Measurements from ENCODE around the gene PLVAP.

The PLVAP gene

GRCh38 chr19:17333611-17334413 is 43.3 kb downstream of the PLVAP start:
- DNase-seq: peak in 1 of 3 experiments; percentile 51

DNA sequence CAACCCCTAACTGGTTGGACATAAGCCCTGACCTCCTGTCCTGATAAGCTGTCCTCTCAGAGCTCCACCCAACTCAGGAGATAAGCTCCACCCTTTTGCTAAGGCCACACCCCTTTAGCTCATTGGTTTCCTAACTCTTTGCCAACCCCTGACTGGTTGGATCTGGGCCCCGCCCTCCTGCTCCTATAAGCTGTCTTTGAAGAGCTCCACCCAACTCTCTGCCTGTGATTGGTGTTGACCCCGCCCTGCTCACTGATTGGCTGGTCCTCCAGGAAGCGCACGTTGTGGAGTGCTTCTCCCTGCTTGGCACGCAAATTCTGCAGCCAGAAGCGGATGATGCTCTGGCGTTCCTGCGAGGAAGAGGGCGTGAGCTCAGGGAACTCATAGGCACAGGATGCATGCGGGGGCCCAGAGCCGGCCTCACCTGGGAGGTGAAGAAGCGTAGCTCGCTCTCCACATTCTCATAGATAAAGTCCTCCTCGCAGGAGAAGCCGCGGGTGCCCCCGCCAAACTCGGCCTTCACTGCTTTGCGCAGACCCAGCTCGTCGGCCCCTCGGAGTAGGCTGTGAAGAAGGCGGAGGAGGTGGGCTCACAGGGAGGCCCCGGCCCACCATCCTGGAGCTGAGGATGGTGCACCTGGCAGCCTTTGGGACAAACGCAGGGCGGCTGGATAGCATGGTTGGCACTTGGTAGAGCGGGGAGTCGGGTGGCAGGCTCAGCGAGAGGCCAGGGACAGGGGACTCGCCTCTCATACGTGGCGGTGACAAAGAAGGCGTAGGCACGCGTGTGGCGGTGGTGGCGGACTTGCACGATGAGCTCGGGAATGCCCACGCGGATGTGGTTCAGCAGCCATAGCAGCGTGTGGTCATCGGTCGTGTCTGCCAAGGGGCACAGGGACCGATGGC is 44.2 kb downstream of the PLVAP start:
- peak in 2 of 3 experiments; percentile 14 to 66 for DNase-seq

GRCh38 chr19:17332360-17332676 is 44.8 kb downstream of the PLVAP start:
- no peak for DNase-seq

- DNase-seq: no peak
These were observed 46.0 kb downstream of the PLVAP start for GRCh38 chr19:17331045-17331558.

DNA sequence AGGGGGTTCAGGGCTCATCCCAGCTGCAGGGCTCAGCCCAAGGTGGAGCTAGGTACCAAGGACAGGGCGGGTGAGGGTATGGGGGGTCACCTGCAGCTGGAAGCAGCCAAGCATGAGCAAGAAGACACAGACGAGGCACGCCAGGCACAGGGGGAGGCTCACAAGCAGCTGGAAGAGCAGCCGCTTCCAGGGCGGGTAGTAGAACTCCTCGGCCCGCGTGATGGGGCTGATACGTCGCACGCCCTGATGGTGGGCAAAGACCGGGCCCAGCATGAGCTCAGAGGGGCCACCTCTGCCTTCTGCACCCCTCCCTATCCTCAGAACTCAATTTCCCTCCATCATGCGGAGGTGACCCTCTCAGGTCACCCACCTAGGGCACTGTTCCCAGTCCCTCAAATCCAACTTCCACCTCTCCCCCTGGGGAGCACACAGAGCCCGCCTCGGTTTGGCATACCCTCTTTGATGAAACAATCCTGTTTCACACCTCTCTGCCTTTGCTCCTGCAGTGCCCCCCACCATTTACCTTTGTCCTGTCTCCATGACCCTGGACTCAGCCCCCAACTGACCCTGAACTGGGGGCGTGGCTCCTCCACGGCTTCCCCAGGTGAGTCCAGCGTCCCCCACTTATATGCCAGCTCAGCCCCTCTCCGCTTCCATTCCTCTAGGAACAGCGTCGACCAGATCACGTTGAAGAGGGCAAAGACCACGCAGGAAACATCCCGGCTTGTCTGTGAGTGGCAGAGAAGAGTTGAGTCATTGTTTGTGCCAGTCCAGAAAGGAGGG is 46.7 kb downstream of the PLVAP start:
- DNase-seq: no peak

- DNase-seq: no peak
These were observed 47.5 kb downstream of the PLVAP start for GRCh38 chr19:17329366-17330261.

DNA sequence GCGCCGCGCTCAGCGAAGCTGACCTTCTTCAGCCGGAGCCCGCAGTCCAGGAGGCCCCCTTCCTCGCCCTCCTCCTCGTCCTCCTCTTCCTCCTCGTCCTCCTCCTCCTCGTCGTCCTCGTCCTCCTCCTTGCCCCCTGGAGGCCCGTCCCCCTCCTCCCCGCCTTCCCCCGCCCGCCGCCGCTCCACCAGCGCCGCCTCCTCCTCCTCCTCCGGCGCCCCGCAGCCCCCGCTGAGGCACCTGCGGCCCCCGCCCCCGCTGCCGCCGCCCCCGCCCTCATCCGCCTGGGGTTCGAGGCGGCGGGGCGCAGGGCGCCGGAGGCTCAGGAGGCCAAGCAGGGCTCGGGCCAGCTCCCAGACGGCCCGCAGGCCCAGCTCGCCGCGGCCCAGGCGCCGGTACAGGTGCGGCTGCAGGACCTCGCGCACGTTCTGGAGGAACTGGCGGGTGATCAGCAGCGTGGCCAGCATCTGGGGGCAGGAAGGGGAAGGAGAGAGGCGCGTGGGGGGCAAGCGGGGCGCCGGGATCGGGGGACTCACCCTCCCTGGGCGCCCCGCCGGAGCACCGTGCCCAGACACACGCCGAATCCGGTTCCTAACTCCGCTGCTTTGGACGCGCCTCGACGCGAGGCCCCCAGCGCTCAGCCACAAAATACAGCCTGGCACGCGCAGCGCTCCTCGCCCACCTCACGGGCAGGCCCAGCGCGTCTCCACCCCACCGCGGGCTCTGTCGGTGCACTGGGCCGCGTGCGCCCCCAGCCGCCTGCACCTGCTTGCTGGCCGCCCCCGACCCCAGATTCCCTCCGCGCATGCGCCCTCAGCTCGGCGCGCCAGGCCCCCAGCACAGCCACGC is 48.4 kb downstream of the PLVAP start:
- peak in 2 of 3 experiments; percentile 48 to 59 for DNase-seq

DNA sequence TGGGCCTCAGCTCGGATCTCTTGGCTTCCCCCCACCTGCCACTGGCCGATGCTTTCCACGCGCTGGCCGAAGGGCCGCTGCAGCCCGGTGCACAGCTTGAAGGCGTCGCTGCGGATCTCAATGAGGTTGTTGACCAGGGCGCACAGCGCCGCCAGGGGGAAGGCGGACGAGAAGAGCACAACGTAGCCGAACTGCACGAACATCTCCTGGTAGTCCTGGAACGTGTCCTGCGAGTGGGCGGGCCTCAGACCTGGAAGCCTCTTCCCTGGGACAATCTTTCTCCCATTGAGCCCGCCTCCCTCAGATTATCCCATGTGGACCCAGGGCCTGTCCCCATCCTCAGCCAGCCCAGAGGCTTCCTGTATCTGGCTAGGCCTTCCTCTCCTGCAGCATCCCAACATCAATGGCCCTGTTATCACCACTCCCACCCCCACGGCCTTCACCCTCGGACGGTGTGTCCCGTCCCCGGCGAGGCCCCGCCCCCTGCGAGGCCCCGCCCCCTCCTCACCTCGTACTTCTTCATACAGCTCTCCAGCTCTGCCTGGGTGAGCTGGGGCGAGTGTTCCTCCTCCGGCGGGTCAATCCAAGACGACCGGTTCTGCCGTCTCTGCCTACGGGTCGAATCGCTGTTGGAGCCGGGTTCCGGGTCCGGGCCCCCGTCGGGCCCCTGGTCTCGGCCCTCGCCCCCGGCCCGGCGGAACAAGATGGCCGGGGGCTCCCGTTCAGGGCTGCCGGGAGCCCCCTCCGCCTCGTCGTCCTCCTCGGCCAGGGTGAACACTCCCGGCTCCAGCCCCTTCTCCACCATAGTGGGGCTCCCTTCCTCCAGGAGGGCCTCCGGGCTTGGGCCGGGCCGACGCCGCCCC is 49.3 kb downstream of the PLVAP start:
- peak in 2 of 3 experiments; percentile 50 to 64 for DNase-seq

- DNase-seq: no peak
These were observed 50.0 kb downstream of the PLVAP start for GRCh38 chr19:17327068-17327653.

DNA sequence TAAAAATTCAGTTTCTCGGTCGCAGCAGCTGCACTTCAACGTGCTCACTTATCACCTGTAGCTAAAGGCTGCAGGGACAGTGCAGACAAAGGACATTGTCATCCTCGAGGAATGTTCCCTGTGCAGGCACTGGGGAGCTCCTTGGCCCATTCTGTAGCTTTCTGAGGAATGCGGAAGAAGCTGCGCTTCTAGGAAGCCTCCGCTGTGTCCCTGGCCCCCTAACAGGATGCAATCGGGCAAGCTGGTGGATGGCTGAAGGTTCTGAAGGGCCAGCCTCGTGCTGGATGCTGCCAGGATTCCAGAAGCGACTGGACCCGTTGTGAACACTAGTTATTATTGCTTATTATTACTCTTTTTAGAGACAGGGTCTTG is 50.6 kb downstream of the PLVAP start:
- DNase-seq: no peak

DNA sequence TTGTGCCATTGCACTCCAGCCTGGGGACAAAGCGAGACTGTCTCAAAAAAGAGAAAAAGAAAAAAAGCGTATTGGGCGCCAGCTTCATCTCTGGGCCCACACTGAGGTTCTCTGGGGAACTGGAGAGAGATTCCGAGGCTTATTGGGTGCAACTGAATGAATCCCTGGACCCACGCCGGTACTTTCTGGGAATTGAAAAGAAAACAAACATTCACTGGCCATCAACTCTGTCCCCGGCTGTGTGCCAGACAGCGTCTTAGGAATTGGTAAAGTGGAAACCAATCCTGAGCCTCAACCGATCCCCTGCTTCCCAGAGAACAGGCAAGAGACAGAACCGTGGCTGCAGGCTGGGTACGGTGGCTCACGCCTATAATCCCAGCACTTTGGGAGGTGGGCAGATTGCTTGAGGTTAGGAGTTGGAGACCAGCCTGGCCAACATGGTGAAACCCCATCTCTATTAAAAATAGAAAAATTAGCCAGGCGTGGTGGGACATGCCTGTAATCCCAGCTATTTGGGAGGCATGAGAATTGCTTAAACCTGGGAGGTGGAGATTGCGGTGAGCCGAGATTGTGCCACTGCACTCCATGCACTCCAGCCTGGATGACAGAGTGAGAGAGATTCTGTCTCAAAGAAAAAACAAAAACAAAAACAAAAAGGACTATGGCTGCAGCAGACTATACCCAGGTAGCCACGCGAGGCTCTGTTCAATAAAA is 51.1 kb downstream of the PLVAP start:
- DNase-seq: no peak

- DNase-seq: no peak
These were observed 52.0 kb downstream of the PLVAP start for GRCh38 chr19:17325133-17325532.

DNA sequence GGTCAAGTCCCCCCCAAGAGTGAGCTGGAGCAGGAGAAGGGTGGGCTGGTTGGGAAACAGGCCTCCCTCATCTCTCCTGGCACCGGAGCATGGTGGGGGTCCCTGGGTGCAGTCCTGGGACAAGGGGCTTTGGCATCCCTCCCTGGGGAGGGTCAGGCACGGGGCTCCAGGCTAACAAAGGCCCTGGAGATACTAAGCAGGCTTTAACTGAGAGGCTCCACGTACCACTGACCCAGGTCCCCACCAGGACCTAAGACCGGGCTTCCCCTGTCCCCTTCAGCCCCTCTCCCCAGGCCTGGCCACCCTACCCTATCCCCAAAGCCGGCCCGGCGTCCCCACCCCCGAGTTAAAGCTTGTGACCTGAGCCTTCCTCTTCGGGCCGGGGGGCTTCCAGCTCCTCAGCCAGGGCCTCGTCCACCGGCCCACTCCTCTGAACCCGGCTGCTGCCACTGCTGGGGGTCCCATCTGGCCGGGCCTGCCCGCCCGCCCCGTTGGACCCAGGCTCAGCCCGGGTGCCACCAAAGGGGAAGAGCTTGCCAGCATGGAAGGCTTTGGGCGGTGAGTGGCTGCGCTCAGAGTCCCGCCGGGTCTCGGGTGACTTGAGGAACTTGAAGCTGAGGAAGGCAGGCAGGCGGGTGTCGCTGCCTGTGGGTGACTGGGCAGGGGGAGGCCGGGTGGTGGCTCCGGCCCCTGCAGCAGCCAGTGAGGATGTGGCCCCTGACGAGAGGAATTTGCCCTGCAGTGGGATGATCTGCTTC is 52.6 kb downstream of the PLVAP start:
- no peak for DNase-seq

GRCh38 chr19:17323964-17324332 is 53.2 kb downstream of the PLVAP start:
- no peak for DNase-seq

- DNase-seq: no peak
These were observed 53.7 kb downstream of the PLVAP start for GRCh38 chr19:17323300-17323963.

DNA sequence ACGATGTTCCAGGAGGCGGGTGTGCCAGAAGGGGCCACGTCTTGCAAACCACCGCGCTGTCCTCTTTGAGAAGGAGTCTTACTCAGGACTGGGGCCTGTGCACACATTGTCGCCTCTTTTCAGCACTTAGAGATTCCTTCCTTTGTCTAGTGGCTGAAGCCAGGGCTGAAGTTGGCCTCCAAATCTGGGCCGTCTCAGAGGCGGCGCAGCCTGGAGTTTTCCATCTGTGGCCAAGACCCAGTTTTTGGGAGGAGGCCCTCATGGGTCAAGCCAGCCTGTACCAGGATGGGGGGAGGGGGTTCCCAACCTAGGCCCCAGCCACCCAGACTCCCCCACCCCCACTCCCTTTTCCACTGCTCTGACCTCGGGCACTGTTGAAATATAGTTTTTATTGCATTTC is 54.3 kb downstream of the PLVAP start:
- no peak for DNase-seq

- DNase-seq: no peak
These were observed 55.3 kb downstream of the PLVAP start for GRCh38 chr19:17321655-17322489.
